PC-9 (cell line): ENCODE measurements around the gene C19orf25. TPM values are rescaled to one million over a fixed set of nuclear protein-coding genes. Genes with fewer than 3 reads are reported as not detected.

Experiments
- BruUV-seq: library from RNA; stranded (reverse); fragments of 400-500 nt; replicated peaks from 2 replicates; lab custom pipeline; 2021; lab: Mats Ljungman, UMichigan
- CTCF ChIA-PET: fragments of 300-600 bp; sonication (Branson Sonifier 250); formaldehyde crosslinking; loops from one replicate; lab custom pipeline; 2022; ENCODE audit warnings: antibody characterized with exemption; lab: Charles Lee
- POLR2A ChIA-PET: fragments of 300-600 bp; sonication (Branson Sonifier 250); formaldehyde crosslinking; loops from one replicate; lab custom pipeline; 2022; ENCODE audit warnings: antibody characterized with exemption; ENCODE audit not compliant: unreplicated experiment; lab: Charles Lee
- DNase-seq, 2 experiments: peaks; one replicate each; pipeline versions ENCODE4 v3.0.0 to v3.0.0-alpha.2; 2015 to 2022; ENCODE audit warnings: mixed read lengths in 1 of 2
- H2AFZ ChIP-seq: fragments of 200-600 bp; sonication (generic); 2 replicates; pipeline ENCODE4 v1.8.1; 2017; ENCODE audit warnings: antibody characterized with exemption
- H3F3A ChIP-seq: fragments of 200-600 bp; sonication (generic); 2 replicates; pipeline ENCODE4 v1.8.1; 2017; ENCODE audit warnings: antibody characterized with exemption, mild to moderate bottlenecking, low read depth; ENCODE audit not compliant: insufficient read depth
- H3K27ac ChIP-seq: fragments of 200-600 bp; sonication (generic); 2 replicates; pipeline ENCODE4 v1.6.1; 2016; ENCODE audit warnings: mixed run types
- H3K27me3 ChIP-seq: fragments of 200-600 bp; sonication (generic); 2 replicates; pipeline ENCODE4 v1.6.1; 2016; ENCODE audit warnings: low read depth, mixed run types; ENCODE audit not compliant: insufficient read depth
- H3K36me3 ChIP-seq: fragments of 200-600 bp; sonication (generic); 2 replicates; pipeline ENCODE4 v1.6.1; 2016; ENCODE audit warnings: low read depth, mixed run types
- H3K4me1 ChIP-seq: fragments of 200-600 bp; sonication (generic); replicated peaks from 2 replicates; pipeline ENCODE4 v1.6.1; 2016; ENCODE audit warnings: mixed run types; ENCODE audit not compliant: insufficient read depth
- H3K4me2 ChIP-seq: fragments of 200-600 bp; sonication (generic); 2 replicates; pipeline ENCODE4 v1.6.1; 2017; ENCODE audit warnings: mixed run types
- H3K4me3 ChIP-seq: fragments of 200-600 bp; sonication (generic); 2 replicates; pipeline ENCODE4 v1.6.1; 2016; ENCODE audit warnings: mixed run types
- H3K79me2 ChIP-seq: fragments of 200-600 bp; sonication (generic); 2 replicates; pipeline ENCODE4 v1.6.1; 2017; ENCODE audit warnings: low read depth, mixed run types
- H3K9me2 ChIP-seq: fragments of 200-600 bp; sonication (generic); 2 replicates; pipeline ENCODE4 v1.8.1; 2017; ENCODE audit warnings: mild to moderate bottlenecking; ENCODE audit not compliant: insufficient read depth
- H3K9me3 ChIP-seq: fragments of 200-600 bp; sonication (generic); 2 replicates; pipeline ENCODE4 v1.8.1; 2016; ENCODE audit warnings: low read depth; ENCODE audit not compliant: insufficient read depth
- H4K20me1 ChIP-seq: fragments of 200-600 bp; sonication (generic); 2 replicates; pipeline ENCODE4 v1.8.1; 2017; ENCODE audit not compliant: insufficient read depth
- CTCF ChIP-seq: fragments of 200-600 bp; sonication (generic); conservative IDR thresholded peaks from 2 replicates; pipeline ENCODE4 v1.6.1; 2017; ENCODE audit warnings: mixed run types, antibody characterized with exemption, mild to moderate bottlenecking, moderate library complexity
- EZH2 ChIP-seq: fragments of 200-600 bp; sonication (generic); IDR thresholded peaks from 2 replicates; pipeline ENCODE4 v1.8.0; 2017; ENCODE audit warnings: antibody characterized with exemption, low read depth
- intact Hi-C: fragments of 100-400 bp; cut with micrococcal nuclease; formaldehyde crosslinking; loops from one replicate; pipeline ENCODE4 v1.10.0; 2022; ENCODE audit not compliant: unreplicated experiment
- total RNA-seq: library from RNA; stranded (reverse); gene quantifications from 2 replicates; pipeline ENCODE4 v1.2.3, GENCODE V29; 2021

The C19orf25 gene
- total RNA-seq, 1 experiment from 2014 or later, result 28.0 TPM

- intact Hi-C loops, result loop anchor here (1.0 kb wide), 1 partner anchor 31 kb away; no protein-coding TSS in a partner anchor
- Histone ChIP-seq H3K79me2 (peaks cover 40% of the 10 kb centered on the region), H3K27ac (peak overlapping the region; percentile 89), H3K27me3 (no peaks in the 10 kb centered on the region), H3K4me2 (peak overlapping the region; percentile 90), H3K9me2 (no peaks in the 10 kb centered on the region), H3K4me1 (peaks cover 16% of the 10 kb centered on the region), H4K20me1 (peaks cover 39% of the 10 kb centered on the region), H2AFZ (no peak overlapping the region), H3F3A (peaks cover 71% of the 10 kb centered on the region), H3K9me3 (no peaks in the 10 kb centered on the region), H3K36me3 (peaks cover 10% of the 10 kb centered on the region), H3K4me3 (peak overlapping the region; percentile 76)
- no peak for DNase-seq
- BruUV-seq, result no TSS peak
- POLR2A ChIA-PET, result no interaction called here
- TF ChIP-seq EZH2, result no peak
- TF ChIP-seq CTCF, result no peak
- CTCF ChIA-PET, result no interaction called here
These were observed 40.1 kb downstream of the C19orf25 start for GRCh38 chr19:1438933-1439354.

DNA sequence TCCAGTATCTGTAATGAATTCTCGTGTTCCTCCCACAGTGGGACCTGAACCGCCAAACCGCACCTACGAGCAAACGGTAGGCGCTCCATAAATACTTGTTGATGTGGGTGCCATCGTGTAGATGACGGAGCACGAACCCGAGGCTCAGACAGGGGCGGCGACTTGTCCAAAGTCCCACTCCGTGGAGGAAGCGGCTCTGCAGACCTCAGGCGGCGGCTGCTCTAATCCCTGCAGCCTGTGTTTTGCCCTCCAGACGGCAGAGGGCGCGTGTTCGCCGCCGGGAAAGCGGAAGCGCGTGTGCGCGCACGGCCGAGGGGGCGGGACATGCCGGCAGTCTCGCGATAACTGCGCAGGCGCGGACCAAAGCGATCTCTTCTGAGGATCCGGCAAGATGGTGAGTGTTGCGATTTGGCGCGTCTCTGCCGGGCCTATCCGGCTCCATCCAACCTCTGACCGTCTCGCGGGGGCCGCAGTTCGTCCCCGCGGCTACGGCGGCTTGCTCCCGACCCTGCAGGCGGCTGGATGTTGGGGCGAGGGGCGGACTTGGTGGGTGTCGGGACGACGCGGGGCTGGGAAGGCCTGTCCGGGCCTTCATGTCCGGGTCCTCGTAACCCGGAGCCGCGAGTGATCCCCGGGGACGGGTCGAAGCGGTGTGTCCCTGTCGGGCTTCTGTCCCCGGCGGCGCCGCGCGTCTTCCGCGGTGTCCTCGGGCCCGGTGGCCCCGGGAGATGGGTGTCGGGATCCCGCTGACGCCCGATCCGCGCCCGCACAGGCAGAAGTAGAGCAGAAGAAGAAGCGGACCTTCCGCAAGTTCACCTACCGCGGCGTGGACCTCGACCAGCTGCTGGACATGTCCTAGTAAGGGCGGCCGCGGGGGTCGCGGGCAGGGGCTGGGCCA lies 40.7 kb downstream of the C19orf25 start, which contains the start of gene RPS15:
Gene RPS15 (plus strand): TSS at position 362 of the 898 bp plus-strand sequence. CDS start 30 bp downstream, at position 392.
- H3K4me2 ChIP-seq, result peak within 1 kb of the TSS; percentile 90
- H3K27ac ChIP-seq, result peak within 1 kb of the TSS; percentile 89
- ChIA-PET CTCF (no interaction called here), POLR2A (interaction anchor here (0.6 kb wide), 1 partner anchor 53 kb away, joined by 4 read pairs; the partner anchor contains the start of gene REEP6)
- peaks cover 40% of the 10 kb centered on the region for H3K79me2 ChIP-seq
- H3K27me3 ChIP-seq, result no peaks in the 10 kb centered on the region
- peaks cover 9% of the 10 kb centered on the region for H3K4me1 ChIP-seq
- peaks cover 10% of the 10 kb centered on the region for H3K36me3 ChIP-seq
- intact Hi-C loops, result loop anchor here (1.0 kb wide), 1 partner anchor 30 kb away; no protein-coding TSS in a partner anchor
- peak; percentile 77 to 85 for DNase-seq
- H3K4me3 ChIP-seq, result peak within 1 kb of the TSS; percentile 76
- peaks cover 39% of the 10 kb centered on the region for H4K20me1 ChIP-seq
- BruUV-seq, result TSS peak; percentile 60
- no peaks in the 10 kb centered on the region for H3K9me3 ChIP-seq
- H3K9me2 ChIP-seq, result no peaks in the 10 kb centered on the region
- H3F3A ChIP-seq, result peaks cover 65% of the 10 kb centered on the region
- TF ChIP-seq CTCF (peak; percentile 75), EZH2 (no peak)
- H2AFZ ChIP-seq, result 0 out of 2 replicates have a peak within 1 kb of the TSS, but pooled peaks have one; percentile 68

- H3K4me1 ChIP-seq, result peaks cover 9% of the 10 kb centered on the region
- H3K79me2 ChIP-seq, result peaks cover 40% of the 10 kb centered on the region
- DNase-seq, result no peak
- intact Hi-C loops, result loop anchor here (1.0 kb wide), 1 partner anchor 29 kb away; no protein-coding TSS in a partner anchor
- H4K20me1 ChIP-seq, result peaks cover 36% of the 10 kb centered on the region
- BruUV-seq, result no TSS peak
- peak overlapping the region; percentile 22; the same call in 1 of the 2 replicates for H3K4me2 ChIP-seq
- H3K9me2 ChIP-seq, result no peaks in the 10 kb centered on the region
- ChIA-PET CTCF (no interaction called here), POLR2A (interaction anchor here (0.6 kb wide), 1 partner anchor 53 kb away, joined by 4 read pairs; the partner anchor contains the start of gene REEP6)
- H2AFZ ChIP-seq, result no peak overlapping the region
- TF ChIP-seq CTCF (no peak), EZH2 (no peak)
- peaks cover 10% of the 10 kb centered on the region for H3K36me3 ChIP-seq
- no peak overlapping the region for H3K4me3 ChIP-seq
- H3K9me3 ChIP-seq, result no peaks in the 10 kb centered on the region
- H3F3A ChIP-seq, result peaks cover 58% of the 10 kb centered on the region
- H3K27ac ChIP-seq, result peak overlapping the region; percentile 89; the same call in 1 of the 2 replicates
- H3K27me3 ChIP-seq, result no peaks in the 10 kb centered on the region
These were observed 41.4 kb downstream of the C19orf25 start for GRCh38 chr19:1437609-1438008.
